Hindlimb muscle (tissue), 1 donor: ENCODE measurements around the gene CDK5R2. TPM values are rescaled to one million over a fixed set of nuclear protein-coding genes. Genes with fewer than 3 reads are reported as not detected.
"Not testable (repeated sequence)": the region's sequence is repeated elsewhere in the genome, so short reads cannot be mapped to it uniquely, and the experiment has no call there.

Experiments
- DNase-seq: peaks from one replicate; pipeline ENCODE4 v3.0.0-alpha.2; 2013
- polyA plus RNA-seq: library from polyadenylated mRNA; unstranded; fragments of 120-200 nt; gene quantifications from one replicate; pipeline ENCODE4 v1.2.1, GENCODE V29; 2013; ENCODE audit not compliant: insufficient read length

CDK5R2 gene
- polyA plus RNA-seq: not detected

GRCh38 chr2:218959141-218959731 is at the start of gene CDK5R2:
Gene CDK5R2, plus strand, starts transcription at chr2:218959666. Its CDS starts 155 bp downstream, at chr2:218959821.
- peak; percentile 69 for DNase-seq

DNA sequence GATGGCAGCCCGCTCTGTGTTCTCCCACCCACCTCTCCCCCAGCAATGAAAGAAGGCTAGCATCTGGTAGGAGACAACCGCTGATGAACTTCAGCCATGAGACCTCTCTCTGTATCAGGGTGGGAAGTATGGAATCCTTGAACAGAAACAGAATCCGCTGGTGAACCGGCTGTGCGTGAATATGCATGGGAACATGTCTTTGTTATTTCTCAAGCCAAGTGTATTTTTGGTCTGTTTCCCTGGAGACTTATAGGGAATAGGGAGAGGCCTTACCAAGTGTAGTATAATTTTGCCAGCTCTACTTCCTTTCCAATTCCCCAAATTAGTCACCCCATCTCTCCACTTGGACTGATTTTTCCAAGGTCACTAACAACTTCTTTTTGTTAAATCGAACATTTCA is 48.7 kb upstream of the CDK5R2 start:
- DNase-seq: no peak

DNA sequence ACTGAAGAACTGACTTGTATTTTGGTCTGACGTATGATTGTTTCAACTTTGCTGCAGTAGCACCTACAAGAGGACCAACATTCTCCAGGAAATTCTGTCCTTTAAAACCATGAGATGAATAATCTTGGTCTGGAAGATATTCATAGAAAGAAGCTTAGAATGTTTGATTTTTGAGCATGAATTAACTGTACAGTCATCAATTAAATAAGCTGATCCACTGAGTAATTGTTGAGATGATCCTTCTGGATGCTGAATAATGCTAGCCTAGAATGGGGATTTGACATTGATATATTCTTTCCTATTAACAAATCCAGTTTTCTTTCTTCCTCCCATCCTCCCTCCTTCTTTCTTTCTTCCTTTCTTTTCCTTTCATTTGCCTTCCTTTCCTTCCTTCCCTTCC is 39.0 kb upstream of the CDK5R2 start:
- DNase-seq: no peak

DNA sequence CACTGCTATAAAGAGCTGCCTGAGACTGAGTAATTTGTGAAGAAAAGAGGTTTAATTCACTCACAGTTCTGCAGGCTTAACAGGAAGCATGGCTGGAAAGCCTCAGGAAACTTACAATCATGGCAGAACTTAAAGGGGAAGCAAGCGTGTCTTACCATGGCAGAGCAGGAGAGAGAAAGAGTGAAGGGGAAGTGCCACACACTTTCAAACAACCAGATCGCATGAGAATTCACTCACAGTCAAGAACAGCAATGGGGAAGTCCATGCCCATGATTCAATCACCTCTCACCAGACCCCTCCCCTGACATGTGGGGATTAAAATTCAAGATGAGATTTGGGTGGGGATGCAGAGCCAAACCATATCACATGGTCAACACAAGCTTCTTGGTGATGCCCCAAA is 34.7 kb upstream of the CDK5R2 start:
- no peak for DNase-seq

DNA sequence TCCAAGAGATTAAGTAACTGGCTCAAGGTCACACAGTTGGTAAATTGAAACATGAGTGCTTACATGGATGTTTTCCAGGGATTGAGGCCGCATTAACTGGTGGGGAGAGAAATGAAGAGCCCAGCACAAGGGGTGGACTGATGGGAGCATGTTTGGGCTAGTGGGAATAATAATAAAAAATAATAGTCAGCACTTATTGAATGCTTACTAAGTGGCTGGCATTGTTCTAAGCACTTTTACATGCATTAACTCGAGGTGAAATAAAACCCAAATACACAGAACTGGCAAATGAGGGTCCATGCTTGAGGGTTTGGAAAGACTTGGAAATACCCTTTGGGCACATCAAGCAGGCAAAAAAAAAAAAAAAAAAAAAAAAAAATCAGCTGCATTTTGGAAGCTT is 34.0 kb upstream of the CDK5R2 start:
- no peak for DNase-seq

DNA sequence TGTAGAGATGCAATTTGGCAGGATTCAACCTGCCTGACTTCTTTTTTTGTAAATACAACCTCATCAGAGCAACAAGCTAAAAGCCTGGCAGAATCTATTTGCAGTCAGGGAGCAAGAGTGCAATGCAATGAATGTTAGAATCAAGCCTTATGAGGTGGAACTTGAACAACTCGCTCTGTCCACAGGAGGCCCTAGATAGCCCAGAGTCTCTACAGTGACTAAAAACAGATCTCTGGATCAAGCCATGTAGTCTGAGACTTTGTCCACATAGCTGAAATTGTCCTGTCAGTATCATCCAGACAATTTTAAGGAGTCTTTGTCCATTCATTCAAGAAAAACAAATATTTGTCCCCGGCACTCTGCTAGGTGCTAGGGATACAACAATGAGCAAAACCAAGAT is 32.0 kb upstream of the CDK5R2 start:
- no peak for DNase-seq

- no peak for DNase-seq
Measured at GRCh38 chr2:218927876-218928275, 31.6 kb upstream of the CDK5R2 start.

DNA sequence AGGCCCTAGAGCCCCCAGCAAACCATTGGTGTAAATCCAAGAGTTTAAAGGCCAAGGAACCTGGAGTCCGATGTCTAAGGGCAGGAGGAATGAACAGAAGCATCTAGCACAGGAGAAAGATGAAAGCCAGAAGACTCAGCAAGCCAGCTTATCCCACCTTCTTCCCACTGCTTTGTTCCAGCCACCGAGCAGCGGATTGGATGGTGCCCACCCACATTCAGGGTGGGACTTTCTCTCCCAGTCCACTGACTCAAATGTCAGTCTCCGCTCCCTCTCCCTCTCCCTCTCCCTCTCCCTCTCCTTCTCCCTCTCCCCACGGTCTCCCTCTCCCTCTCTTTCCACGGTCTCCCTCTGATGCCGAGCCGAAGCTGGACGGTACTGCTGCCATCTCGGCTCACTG is 29.0 kb upstream of the CDK5R2 start:
- not testable (repeated sequence) for DNase-seq

DNA sequence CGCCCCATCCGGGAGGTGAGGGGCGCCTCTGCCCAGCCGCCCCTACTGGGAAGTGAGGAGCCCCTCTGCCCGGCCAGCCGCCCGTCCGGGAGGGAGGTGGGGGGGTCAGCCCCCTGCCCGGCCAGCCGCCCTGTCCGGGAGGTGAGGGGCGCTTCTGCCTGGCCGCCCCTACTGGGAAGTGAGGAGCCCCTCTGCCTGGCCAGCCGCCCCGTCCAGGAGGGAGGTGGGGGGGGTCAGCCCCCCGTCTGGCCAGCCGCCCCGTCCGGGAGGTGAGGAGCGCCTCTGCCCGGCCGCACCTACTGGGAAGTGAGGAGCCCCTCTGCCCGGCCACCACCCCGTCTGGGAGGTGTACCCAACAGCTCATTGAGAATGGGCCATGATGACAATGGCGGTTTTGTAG is 27.7 kb upstream of the CDK5R2 start:
- DNase-seq: not testable (repeated sequence)

- DNase-seq: no peak
Measured at GRCh38 chr2:218944759-218945404, 14.6 kb upstream of the CDK5R2 start.

DNA sequence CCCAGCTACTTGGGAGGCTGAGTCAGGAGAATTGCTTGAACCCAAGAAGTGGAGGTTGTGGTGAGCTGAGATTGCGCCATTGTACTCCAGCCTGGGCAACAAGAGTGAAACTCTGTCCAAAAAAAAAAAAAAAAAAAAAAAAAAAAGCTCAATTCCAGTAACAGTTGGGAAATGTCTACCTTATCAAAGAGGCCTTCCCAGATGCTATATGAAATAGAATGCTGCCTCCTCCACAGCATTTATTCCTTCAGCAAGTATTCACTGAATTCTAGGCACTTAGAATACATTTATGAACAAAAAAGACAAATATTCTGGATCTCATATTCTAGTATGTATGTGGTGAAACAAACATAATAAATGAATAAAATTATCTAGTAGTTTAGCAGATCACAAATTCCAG is 12.8 kb upstream of the CDK5R2 start:
- DNase-seq: no peak

DNA sequence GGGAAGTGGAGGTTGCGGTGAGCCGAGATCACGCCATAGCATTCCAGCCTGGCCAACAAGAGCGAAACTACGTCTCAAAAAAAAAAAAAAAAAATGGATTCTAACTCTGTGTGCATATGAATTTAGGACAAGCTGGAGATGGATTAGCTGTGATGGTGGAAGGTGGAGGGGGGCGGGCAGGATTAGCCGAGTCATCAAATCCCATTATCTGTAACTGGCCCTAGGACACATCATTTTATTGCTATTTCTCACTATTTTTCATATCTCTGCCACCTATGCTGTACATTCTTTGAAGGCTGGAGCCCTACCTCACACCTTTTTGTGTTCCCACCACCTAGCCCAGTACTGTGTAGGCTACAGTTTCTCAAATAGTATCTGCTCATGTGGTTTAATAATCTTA is 7.3 kb upstream of the CDK5R2 start:
- DNase-seq: no peak

GRCh38 chr2:218953366-218953954 is 6.0 kb upstream of the CDK5R2 start:
- DNase-seq: no peak

DNA sequence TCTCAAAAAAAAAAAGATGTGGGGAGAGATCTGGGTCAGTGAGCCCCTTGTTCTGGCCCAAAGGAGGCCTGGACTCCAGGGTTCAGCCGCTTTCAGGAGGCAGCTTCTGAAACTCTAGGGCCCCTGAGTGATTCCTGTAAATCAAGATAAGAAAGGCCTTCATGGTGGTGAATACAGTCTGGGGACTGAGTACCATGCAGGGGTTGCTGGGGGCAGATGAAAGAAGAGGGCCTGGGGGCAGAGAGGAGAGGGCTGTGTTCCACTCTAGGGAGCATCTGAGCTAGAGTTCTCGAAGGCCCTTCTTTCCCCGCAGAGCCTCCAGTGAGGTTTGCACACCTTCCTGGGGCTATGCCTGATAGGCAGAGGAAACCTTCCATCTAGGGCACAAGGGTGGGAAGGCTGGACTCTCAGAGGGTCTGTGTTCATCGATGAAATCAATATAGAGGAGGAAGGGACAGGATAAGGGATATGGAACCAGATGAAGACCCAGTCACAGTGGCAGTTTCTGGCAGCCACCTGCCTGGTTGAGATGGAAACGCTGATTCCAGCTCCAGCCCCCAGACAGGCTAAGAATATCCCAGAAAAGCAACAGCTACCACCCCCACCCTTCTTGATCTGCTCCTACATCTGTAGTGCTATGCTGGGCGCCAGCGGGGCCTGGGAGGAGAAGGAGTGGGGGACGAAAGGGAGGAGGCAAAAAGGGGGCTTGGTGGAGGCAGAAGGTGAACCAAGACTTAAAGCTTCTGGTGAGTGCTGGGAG is 4.7 kb upstream of the CDK5R2 start:
- no peak for DNase-seq

DNA sequence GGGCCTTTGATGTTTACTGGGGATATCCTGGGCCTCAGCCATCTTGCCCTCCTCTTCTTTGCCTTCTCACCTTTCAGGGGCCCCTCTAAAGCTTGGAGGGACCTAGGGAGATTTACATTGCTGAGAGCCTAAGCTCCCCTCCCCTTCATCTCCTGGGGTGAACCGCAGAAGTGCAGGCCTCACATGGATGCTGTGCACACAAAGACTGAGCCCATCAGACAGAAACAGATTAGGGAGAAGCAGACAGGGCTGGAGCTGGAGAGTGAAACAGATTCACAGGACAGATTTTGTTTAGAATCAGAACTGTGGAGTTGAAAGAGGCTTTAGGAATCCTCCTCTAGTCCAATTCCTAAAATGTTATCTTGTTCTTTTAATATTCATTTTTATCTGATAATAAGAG is 3.4 kb upstream of the CDK5R2 start:
- DNase-seq: no peak

GRCh38 chr2:218957671-218958070 is 1.8 kb upstream of the CDK5R2 start:
- DNase-seq: no peak

- DNase-seq: no peak
Measured at GRCh38 chr2:218958276-218958675, 1.2 kb upstream of the CDK5R2 start.

DNA sequence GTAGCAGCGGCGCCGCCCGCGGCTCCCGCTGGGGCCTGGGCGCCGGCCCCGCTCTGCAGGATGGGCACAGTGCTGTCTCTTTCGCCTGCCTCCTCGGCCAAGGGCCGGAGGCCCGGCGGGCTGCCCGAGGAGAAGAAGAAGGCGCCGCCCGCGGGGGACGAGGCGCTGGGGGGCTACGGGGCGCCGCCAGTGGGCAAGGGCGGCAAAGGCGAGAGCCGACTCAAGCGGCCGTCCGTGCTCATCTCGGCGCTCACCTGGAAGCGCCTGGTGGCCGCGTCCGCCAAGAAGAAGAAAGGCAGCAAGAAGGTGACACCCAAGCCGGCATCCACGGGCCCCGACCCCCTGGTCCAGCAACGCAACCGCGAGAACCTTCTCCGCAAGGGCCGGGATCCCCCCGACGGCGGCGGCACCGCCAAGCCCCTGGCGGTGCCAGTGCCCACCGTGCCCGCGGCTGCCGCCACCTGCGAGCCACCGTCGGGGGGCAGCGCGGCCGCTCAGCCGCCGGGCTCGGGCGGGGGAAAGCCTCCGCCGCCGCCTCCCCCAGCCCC is 369 bp downstream of the CDK5R2 start:
- no peak for DNase-seq

GRCh38 chr2:218960309-218961165 is 1.1 kb downstream of the CDK5R2 start:
- no peak for DNase-seq

DNA sequence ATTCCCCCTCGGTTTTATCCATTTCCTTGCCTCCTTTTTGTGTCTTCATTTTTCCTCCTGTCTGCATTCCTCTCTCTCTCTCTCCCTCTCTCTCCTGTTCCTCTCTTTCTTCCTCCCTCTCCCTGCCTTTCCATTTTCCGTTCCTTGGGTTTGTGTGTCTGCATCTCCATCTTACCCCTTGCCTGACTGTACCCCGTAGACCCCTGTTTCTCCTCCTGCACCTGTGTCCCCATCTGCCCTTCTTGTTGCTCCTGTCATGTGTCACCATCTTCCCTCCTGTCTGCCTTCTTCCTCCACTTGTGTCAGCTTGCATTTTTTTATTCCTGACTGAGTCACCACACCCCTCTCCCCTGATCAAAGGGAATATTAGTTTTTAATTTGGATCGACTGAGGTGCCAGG is 1.8 kb downstream of the CDK5R2 start:
- no peak for DNase-seq

DNA sequence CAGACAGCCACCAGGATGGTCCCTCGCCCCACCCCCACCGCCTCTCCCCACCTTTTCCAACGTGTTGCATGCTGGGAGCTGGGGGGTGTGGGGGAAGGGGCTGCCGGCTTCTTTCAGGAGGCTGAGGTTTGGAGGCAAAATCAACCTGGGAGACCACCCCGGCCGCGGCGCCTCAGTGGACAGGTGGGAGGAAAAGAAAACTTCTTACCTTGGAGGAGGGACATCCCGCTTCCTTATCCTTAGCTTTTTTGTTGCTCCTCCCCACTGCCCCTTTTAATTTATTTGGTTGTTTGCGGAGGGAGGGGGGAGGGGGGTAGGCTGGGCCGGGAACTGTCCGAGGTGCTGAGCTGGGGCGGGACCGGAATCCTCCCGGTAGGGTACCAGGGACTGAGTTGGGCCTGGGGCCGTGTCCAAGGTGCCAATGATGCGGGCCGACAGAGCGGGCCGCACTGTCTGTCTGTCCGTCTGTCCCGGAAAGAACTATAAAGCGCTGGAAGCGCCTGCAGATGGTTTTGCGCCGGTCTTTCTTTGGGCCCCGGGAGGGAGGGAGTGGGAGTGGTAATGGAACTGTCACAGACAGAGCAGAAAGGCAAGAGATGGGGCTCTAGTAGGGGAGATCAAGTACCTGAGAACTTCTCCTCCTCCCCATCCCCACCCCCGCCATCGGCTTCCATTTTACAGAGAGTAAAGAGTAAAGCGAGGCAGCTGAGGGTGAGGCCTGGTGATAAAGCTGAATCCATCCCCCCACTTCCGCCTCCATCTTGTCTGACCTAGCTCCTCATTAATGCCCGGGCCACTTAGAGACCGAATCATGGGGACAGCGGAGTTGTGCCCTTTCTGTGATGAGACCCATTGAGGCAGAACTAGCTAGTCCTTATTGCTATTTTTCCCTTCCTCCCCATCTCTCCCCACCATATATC is 2.4 kb downstream of the CDK5R2 start:
- no peak for DNase-seq
